Measurements from ENCODE around the gene BAHCC1.

GRCh38 chr17:81398832-81399411 lies 3.7 kb downstream of the BAHCC1 start:
- TF ChIP-seq, protein P1, sequence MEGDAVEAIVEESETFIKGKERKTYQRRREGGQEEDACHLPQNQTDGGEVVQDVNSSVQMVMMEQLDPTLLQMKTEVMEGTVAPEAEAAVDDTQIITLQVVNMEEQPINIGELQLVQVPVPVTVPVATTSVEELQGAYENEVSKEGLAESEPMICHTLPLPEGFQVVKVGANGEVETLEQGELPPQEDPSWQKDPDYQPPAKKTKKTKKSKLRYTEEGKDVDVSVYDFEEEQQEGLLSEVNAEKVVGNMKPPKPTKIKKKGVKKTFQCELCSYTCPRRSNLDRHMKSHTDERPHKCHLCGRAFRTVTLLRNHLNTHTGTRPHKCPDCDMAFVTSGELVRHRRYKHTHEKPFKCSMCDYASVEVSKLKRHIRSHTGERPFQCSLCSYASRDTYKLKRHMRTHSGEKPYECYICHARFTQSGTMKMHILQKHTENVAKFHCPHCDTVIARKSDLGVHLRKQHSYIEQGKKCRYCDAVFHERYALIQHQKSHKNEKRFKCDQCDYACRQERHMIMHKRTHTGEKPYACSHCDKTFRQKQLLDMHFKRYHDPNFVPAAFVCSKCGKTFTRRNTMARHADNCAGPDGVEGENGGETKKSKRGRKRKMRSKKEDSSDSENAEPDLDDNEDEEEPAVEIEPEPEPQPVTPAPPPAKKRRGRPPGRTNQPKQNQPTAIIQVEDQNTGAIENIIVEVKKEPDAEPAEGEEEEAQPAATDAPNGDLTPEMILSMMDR (IDR thresholded peaks at IDR 0.05; ENCODE audit: low read length), result no peak
- no peak for TF ChIP-seq EZH2 (optimal IDR thresholded peaks at IDR 0.05; ENCODE audit: low read depth, low read length)
